GM23338 (cell line): Measurements from ENCODE around the gene NUMBL. TPM values are rescaled to one million over a fixed set of nuclear protein-coding genes. Genes with fewer than 3 reads are reported as not detected.

Experiments
- ATAC-seq: fragments of 200-7000 bp; cut with Tn5 transposase; 3 replicates; pipeline ENCODE4 v1.9.1; 2020
- DNase-seq: peaks from one replicate; pipeline ENCODE4 v3.0.0-alpha.2; 2015; ENCODE audit warnings: low spot score
- H2AFZ ChIP-seq: fragments of 200-600 bp; sonication (generic); 2 replicates; pipeline ENCODE4 v1.8.0; 2016; ENCODE audit warnings: antibody characterized with exemption, mild to moderate bottlenecking, moderate library complexity
- H3F3A ChIP-seq: fragments of 200-600 bp; sonication (generic); replicated peaks from 2 replicates; pipeline ENCODE4 v1.8.0; 2017; ENCODE audit warnings: antibody characterized with exemption, mixed run types, low read depth
- H3K27ac ChIP-seq: fragments of 200-600 bp; sonication (generic); 2 replicates; pipeline ENCODE4 v1.6.1; 2016; ENCODE audit warnings: low read depth
- H3K27me3 ChIP-seq: fragments of 200-600 bp; sonication (generic); 2 replicates; pipeline ENCODE4 v1.8.0; 2016; ENCODE audit warnings: mild to moderate bottlenecking, mixed run types, moderate library complexity; ENCODE audit not compliant: insufficient read depth
- H3K36me3 ChIP-seq: fragments of 200-600 bp; sonication (generic); 2 replicates; pipeline ENCODE4 v1.8.0; 2016; ENCODE audit warnings: mild to moderate bottlenecking; ENCODE audit not compliant: insufficient read depth
- H3K4me1 ChIP-seq: fragments of 200-600 bp; sonication (generic); 2 replicates; pipeline ENCODE4 v1.8.0; 2016; ENCODE audit warnings: mild to moderate bottlenecking, moderate library complexity; ENCODE audit not compliant: insufficient read depth
- H3K4me2 ChIP-seq: fragments of 200-600 bp; sonication (generic); 2 replicates; pipeline ENCODE4 v1.7.1; 2017; ENCODE audit warnings: mixed run types
- H3K4me3 ChIP-seq: fragments of 200-600 bp; sonication (generic); 2 replicates; pipeline ENCODE4 v1.6.1; 2016; ENCODE audit warnings: mixed run types
- H3K79me2 ChIP-seq: fragments of 200-600 bp; sonication (generic); replicated peaks from 2 replicates; pipeline ENCODE4 v1.8.0; 2017; ENCODE audit warnings: mild to moderate bottlenecking; ENCODE audit not compliant: insufficient read depth
- H3K9me2 ChIP-seq: fragments of 200-600 bp; sonication (generic); 2 replicates; pipeline ENCODE4 v1.8.0; 2017; ENCODE audit not compliant: insufficient read depth
- H4K20me1 ChIP-seq: fragments of 200-600 bp; sonication (generic); replicated peaks from 2 replicates; pipeline ENCODE4 v1.8.0; 2017; ENCODE audit warnings: mild to moderate bottlenecking; ENCODE audit not compliant: insufficient read depth
- H3K27ac Mint-ChIP-seq: 2 replicates; pipeline ENCODE4 v1.8.0; 2020; ENCODE audit warnings: inconsistent platforms, mild to moderate bottlenecking, moderate library complexity, mixed read lengths
- H3K27me3 Mint-ChIP-seq: 3 replicates; pipeline ENCODE4 v1.8.0; 2022; ENCODE audit warnings: low read depth, mild to moderate bottlenecking, moderate library complexity, mixed read lengths, inconsistent platforms; ENCODE audit not compliant: insufficient read depth, poor library complexity
- H3K36me3 Mint-ChIP-seq: 3 replicates; pipeline ENCODE4 v1.8.0; 2021; ENCODE audit warnings: low read depth, mild to moderate bottlenecking, inconsistent platforms, moderate library complexity, mixed read lengths
- H3K4me1 Mint-ChIP-seq: 3 replicates; pipeline ENCODE4 v1.8.0; 2020; ENCODE audit warnings: mild to moderate bottlenecking, inconsistent platforms, mixed read lengths
- H3K4me3 Mint-ChIP-seq: 3 replicates; pipeline ENCODE4 v1.8.0; 2021; ENCODE audit warnings: moderate library complexity, mild to moderate bottlenecking, inconsistent platforms, mixed read lengths
- H3K9me3 Mint-ChIP-seq: 3 replicates; pipeline ENCODE4 v1.8.0; 2020; ENCODE audit warnings: moderate library complexity, mild to moderate bottlenecking, inconsistent platforms, mixed read lengths
- CREB1 ChIP-seq: fragments of 250-450 bp; sonication (Bioruptor Pico); IDR thresholded peaks from 2 replicates; pipeline ENCODE4 v1.5.0; 2020; ENCODE audit warnings: low read depth, mild to moderate bottlenecking, moderate library complexity
- EZH2 ChIP-seq: fragments of 200-600 bp; sonication (generic); IDR thresholded peaks from one replicate; pipeline ENCODE4 v1.8.0; 2017; ENCODE audit warnings: antibody characterized with exemption, mild to moderate bottlenecking, low read depth; ENCODE audit not compliant: unreplicated experiment
- EZH2phosphoT487 ChIP-seq: fragments of 200-600 bp; sonication (generic); IDR thresholded peaks from one replicate; pipeline ENCODE4 v1.8.1; 2018; ENCODE audit warnings: antibody characterized with exemption; ENCODE audit not compliant: unreplicated experiment
- JUNB ChIP-seq: IDR thresholded peaks from one replicate; pipeline ENCODE4 v1.6.1; 2016; ENCODE audit warnings: antibody characterized with exemption; ENCODE audit not compliant: unreplicated experiment
- POLR2AphosphoS5 ChIP-seq: IDR thresholded peaks from 2 replicates; pipeline ENCODE4 v1.6.1; 2016; ENCODE audit warnings: antibody characterized with exemption, low read depth
- STAT1 ChIP-seq: IDR thresholded peaks from one replicate; pipeline ENCODE4 v1.6.1; 2016; ENCODE audit warnings: antibody characterized with exemption; ENCODE audit not compliant: unreplicated experiment
- ZNF114 ChIP-seq: fragments of 250-450 bp; sonication (Bioruptor Pico); IDR thresholded peaks from 2 replicates; pipeline ENCODE4 v1.5.0; 2020; ENCODE audit warnings: mild to moderate bottlenecking, moderate library complexity
- polyA plus RNA-seq: library from polyadenylated mRNA; unstranded; fragments of >200 nt; fragmentation: Nextera tagmentation; extraction: Ambion mirVana; gene quantifications from 2 replicates; pipeline ENCODE4 v1.2.1, GENCODE V29; 2016
- total RNA-seq: library from RNA; depleted of rRNA; stranded (reverse); fragments of >200 nt; shearing (Covaris generic); gene quantifications from 2 replicates; pipeline ENCODE4 v1.2.3, GENCODE V29; 2014
- TF ChIP-seq, protein P1 (sequence below): IDR thresholded peaks from 2 replicates; pipeline ENCODE4 v1.6.1; 2016; ENCODE audit warnings: antibody characterized with exemption
- TF ChIP-seq, protein P2 (sequence below), 2 experiments: fragments of 200-600 bp in 1 of 2; sonication (generic) in 1 of 2; conservative IDR thresholded peaks; 2 replicates each; pipeline versions ENCODE4 v1.5.1 to v1.6.1; 2016 to 2017; ENCODE audit warnings: antibody characterized with exemption in 2 of 2, low read depth in 2 of 2, mild to moderate bottlenecking in 2 of 2, moderate library complexity in 1 of 2
- TF ChIP-seq, protein P3 (sequence below): IDR thresholded peaks from one replicate; pipeline ENCODE4 v1.6.1; 2018; ENCODE audit warnings: antibody characterized with exemption; ENCODE audit not compliant: unreplicated experiment

The NUMBL gene
- total and polyA plus RNA-seq, 2 experiments from 2014 or later = 8.5 to 28.5 TPM

DNA sequence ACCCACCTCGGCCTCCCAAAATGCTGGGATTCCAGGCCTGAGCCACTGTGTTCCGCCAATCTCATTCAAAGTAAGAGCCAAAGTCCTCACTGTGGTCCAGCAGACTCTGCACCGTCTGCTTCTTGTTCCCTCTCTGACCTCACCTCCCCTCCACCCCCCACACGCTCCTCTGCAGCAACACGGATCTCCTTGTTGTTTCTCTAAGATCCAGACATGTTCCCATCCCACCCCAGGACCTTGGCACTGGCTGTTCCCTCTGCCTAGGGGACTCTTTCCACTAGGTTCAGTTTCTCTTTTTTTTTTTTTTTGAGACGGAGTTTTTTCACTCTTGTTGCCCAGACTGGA, 50.8 kb downstream of the NUMBL start:
- H3K4me3 Mint-ChIP-seq = no peak overlapping the region
- H3K79me2 ChIP-seq = no peaks in the 10 kb centered on the region
- no peaks in the 10 kb centered on the region for H4K20me1 ChIP-seq
- H3K9me2 ChIP-seq = no peaks in the 10 kb centered on the region
- no peak overlapping the region for H2AFZ ChIP-seq
- TF ChIP-seq JUNB (no peak), CREB1 (CRISPR knock-in tag) (no peak), ZNF114 (CRISPR knock-in tag) (no peak), POLR2AphosphoS5 (no peak), EZH2 (no peak), EZH2phosphoT487 (no peak), STAT1 (no peak)
- TF ChIP-seq, protein P1, sequence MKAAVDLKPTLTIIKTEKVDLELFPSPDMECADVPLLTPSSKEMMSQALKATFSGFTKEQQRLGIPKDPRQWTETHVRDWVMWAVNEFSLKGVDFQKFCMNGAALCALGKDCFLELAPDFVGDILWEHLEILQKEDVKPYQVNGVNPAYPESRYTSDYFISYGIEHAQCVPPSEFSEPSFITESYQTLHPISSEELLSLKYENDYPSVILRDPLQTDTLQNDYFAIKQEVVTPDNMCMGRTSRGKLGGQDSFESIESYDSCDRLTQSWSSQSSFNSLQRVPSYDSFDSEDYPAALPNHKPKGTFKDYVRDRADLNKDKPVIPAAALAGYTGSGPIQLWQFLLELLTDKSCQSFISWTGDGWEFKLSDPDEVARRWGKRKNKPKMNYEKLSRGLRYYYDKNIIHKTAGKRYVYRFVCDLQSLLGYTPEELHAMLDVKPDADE = no peak
- TF ChIP-seq, protein P2, sequence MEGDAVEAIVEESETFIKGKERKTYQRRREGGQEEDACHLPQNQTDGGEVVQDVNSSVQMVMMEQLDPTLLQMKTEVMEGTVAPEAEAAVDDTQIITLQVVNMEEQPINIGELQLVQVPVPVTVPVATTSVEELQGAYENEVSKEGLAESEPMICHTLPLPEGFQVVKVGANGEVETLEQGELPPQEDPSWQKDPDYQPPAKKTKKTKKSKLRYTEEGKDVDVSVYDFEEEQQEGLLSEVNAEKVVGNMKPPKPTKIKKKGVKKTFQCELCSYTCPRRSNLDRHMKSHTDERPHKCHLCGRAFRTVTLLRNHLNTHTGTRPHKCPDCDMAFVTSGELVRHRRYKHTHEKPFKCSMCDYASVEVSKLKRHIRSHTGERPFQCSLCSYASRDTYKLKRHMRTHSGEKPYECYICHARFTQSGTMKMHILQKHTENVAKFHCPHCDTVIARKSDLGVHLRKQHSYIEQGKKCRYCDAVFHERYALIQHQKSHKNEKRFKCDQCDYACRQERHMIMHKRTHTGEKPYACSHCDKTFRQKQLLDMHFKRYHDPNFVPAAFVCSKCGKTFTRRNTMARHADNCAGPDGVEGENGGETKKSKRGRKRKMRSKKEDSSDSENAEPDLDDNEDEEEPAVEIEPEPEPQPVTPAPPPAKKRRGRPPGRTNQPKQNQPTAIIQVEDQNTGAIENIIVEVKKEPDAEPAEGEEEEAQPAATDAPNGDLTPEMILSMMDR (conservative IDR thresholded peaks at IDR 0.05; ENCODE audit: low read depth in 2 of 2) = no peak
- no peaks in the 10 kb centered on the region for H3K36me3 Mint-ChIP-seq
- no peak overlapping the region for H3K27ac Mint-ChIP-seq
- peaks cover 11% of the 10 kb centered on the region for H3K4me1 Mint-ChIP-seq
- H3K36me3 ChIP-seq = no peaks in the 10 kb centered on the region
- no peaks in the 10 kb centered on the region for H3F3A ChIP-seq
- peaks cover 13% of the 10 kb centered on the region for H3K27me3 Mint-ChIP-seq
- ATAC-seq (no peak), DNase-seq (no peak)
- no peak overlapping the region for H3K4me3 ChIP-seq
- H3K27me3 ChIP-seq = peaks cover 11% of the 10 kb centered on the region
- H3K4me1 ChIP-seq = peaks cover 7% of the 10 kb centered on the region
- H3K27ac ChIP-seq = no peak overlapping the region
- no peak overlapping the region for H3K4me2 ChIP-seq
- no peaks in the 10 kb centered on the region; the same call in 2 of the 3 replicates for H3K9me3 Mint-ChIP-seq

DNA sequence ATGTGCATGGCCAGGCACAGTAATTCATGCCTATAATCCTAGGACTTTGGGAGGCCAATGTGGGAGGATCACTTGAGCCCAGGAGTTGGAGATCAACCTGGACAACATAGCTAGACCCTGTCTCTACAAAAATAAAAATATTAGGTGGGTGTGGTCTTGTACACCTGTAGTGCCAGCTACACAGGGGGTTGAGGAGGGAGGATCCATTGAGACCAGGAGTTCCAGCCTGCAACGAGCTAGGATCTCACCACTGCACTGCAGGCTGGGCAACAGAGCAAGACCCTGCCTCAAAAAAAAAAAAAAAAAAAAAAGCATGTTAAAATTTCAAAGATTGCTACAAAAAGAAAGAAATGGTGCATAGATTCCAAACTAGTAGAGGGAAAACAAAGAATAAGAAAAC, 52.1 kb downstream of the NUMBL start:
- Histone ChIP-seq H3F3A (no peaks in the 10 kb centered on the region), H3K36me3 (no peaks in the 10 kb centered on the region), H3K79me2 (no peaks in the 10 kb centered on the region), H3K27me3 (peaks cover 20% of the 10 kb centered on the region), H3K4me1 (peaks cover 16% of the 10 kb centered on the region), H4K20me1 (no peaks in the 10 kb centered on the region), H3K4me3 (no peak overlapping the region), H3K27ac (no peak overlapping the region), H3K9me2 (no peaks in the 10 kb centered on the region), H3K4me2 (no peak overlapping the region), H2AFZ (no peak overlapping the region)
- Mint-ChIP-seq H3K4me1 (peaks cover 23% of the 10 kb centered on the region), H3K4me3 (no peak overlapping the region), H3K9me3 (no peaks in the 10 kb centered on the region; the same call in 2 of the 3 replicates), H3K27me3 (peaks cover 23% of the 10 kb centered on the region), H3K36me3 (no peaks in the 10 kb centered on the region), H3K27ac (no peak overlapping the region)
- DNase-seq = no peak
- ATAC-seq = no peak
- TF ChIP-seq, protein P3, sequence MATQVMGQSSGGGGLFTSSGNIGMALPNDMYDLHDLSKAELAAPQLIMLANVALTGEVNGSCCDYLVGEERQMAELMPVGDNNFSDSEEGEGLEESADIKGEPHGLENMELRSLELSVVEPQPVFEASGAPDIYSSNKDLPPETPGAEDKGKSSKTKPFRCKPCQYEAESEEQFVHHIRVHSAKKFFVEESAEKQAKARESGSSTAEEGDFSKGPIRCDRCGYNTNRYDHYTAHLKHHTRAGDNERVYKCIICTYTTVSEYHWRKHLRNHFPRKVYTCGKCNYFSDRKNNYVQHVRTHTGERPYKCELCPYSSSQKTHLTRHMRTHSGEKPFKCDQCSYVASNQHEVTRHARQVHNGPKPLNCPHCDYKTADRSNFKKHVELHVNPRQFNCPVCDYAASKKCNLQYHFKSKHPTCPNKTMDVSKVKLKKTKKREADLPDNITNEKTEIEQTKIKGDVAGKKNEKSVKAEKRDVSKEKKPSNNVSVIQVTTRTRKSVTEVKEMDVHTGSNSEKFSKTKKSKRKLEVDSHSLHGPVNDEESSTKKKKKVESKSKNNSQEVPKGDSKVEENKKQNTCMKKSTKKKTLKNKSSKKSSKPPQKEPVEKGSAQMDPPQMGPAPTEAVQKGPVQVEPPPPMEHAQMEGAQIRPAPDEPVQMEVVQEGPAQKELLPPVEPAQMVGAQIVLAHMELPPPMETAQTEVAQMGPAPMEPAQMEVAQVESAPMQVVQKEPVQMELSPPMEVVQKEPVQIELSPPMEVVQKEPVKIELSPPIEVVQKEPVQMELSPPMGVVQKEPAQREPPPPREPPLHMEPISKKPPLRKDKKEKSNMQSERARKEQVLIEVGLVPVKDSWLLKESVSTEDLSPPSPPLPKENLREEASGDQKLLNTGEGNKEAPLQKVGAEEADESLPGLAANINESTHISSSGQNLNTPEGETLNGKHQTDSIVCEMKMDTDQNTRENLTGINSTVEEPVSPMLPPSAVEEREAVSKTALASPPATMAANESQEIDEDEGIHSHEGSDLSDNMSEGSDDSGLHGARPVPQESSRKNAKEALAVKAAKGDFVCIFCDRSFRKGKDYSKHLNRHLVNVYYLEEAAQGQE = no peak
- TF ChIP-seq, protein P2 (conservative IDR thresholded peaks at IDR 0.05; ENCODE audit: low read depth in 2 of 2) = no peak
